K562 (cell line): ENCODE results near the gene MDFIC. TPM values are rescaled to one million over a fixed set of nuclear protein-coding genes. Genes with fewer than 3 reads are reported as not detected.

Source experiments
- ATAC-seq: fragments of 200-7000 bp; cut with Tn5 transposase; 3 replicates; pipeline ENCODE4 v1.9.1; 2020; ENCODE audit warnings: moderate library complexity
- BruUV-seq: library from RNA; stranded (reverse); fragments of 400-500 nt; replicated peaks from 2 replicates; lab custom pipeline; 2021; lab: Mats Ljungman, UMichigan
- CTCF ChIA-PET: fragments of 300-600 bp; formaldehyde crosslinking; extraction: SDS; loops from one replicate; lab custom pipeline; 2021; ENCODE audit warnings: low intra/inter-chr PET ratio; lab: Yijun Ruan, JAX
- POLR2A ChIA-PET: fragments of 300-600, 350-650 bp; sonication (Branson Sonifier 250); formaldehyde crosslinking; extraction: SDS; loops from one replicate; lab custom pipeline; 2021; ENCODE audit warnings: antibody characterized with exemption, inconsistent platforms; lab: Yijun Ruan, JAX
- DNase-seq, 4 experiments: peaks; one replicate each; pipeline versions ENCODE4 v3.0.0 to v3.0.0-alpha.2; 2011 to 2018; ENCODE audit warnings: low spot score in 3 of 4, mixed read lengths in 3 of 4; ENCODE audit errors: extremely low read depth in 1 of 4
- FAIRE-seq: peaks from 2 replicates; lab custom pipeline; 2011; peaks lifted over from hg19 to GRCh38; lab: Jason Lieb, UNC
- H2AFZ ChIP-seq: 2 replicates; pipeline ENCODE4 v1.6.0; 2011; ENCODE audit warnings: low read depth, low read length, control low read depth, inconsistent platforms
- H3K27ac ChIP-seq: fragments of 200-600 bp; 3 replicates; pipeline ENCODE4 v1.8.0; 2011; ENCODE audit warnings: low read depth, mild to moderate bottlenecking, control low read depth, inconsistent platforms, low read length, moderate library complexity, mixed read lengths; ENCODE audit errors: extremely low read depth
- H3K27me3 ChIP-seq, 2 experiments: fragments of 300-600 bp in 1 of 2; 2 replicates in 1 of 2; 3 replicates in 1 of 2; pipeline versions ENCODE4 v1.6.0 to v1.8.0; 2011; ENCODE audit warnings: inconsistent platforms in 2 of 2, low read length in 2 of 2, mild to moderate bottlenecking in 1 of 2, mixed read lengths in 1 of 2, moderate library complexity in 1 of 2; ENCODE audit not compliant: control insufficient read depth in 2 of 2, insufficient read depth in 2 of 2
- H3K36me3 ChIP-seq: fragments of 300-600 bp; 3 replicates; pipeline ENCODE4 v1.8.0; 2011; ENCODE audit warnings: mild to moderate bottlenecking, low read length, inconsistent platforms; ENCODE audit not compliant: control insufficient read depth, insufficient read depth
- H3K4me1 ChIP-seq, 2 experiments: fragments of 200-600 bp in 1 of 2; replicated peaks in 1 of 2; 2 replicates in 1 of 2; 3 replicates in 1 of 2; pipeline versions ENCODE4 v1.5.1 to v1.8.0; 2011; ENCODE audit warnings: inconsistent platforms in 2 of 2, low read length in 2 of 2, mild to moderate bottlenecking in 1 of 2, mixed read lengths in 1 of 2, moderate library complexity in 1 of 2; ENCODE audit not compliant: control insufficient read depth in 2 of 2, insufficient read depth in 2 of 2
- H3K4me2 ChIP-seq: 2 replicates; pipeline ENCODE4 v1.6.1; 2011; ENCODE audit warnings: low read length, control low read depth, inconsistent platforms, mixed read lengths; ENCODE audit not compliant: insufficient read depth
- H3K4me3 ChIP-seq: fragments of 200-600 bp; sonication (generic), shearing (Covaris generic); 2 replicates; pipeline ENCODE4 v1.5.1; 2016; ENCODE audit warnings: control low read depth, inconsistent platforms
- H3K79me2 ChIP-seq: fragments of 200-600 bp; 3 replicates; pipeline ENCODE4 v1.8.0; 2011; ENCODE audit warnings: low read length, inconsistent platforms; ENCODE audit not compliant: control insufficient read depth, insufficient read depth
- H3K9ac ChIP-seq, 2 experiments: 2 replicates each; pipeline versions ENCODE4 v1.6.0 to v1.6.1; 2011; ENCODE audit warnings: low read depth in 2 of 2, low read length in 2 of 2, control low read depth in 1 of 2, inconsistent platforms in 1 of 2, mild to moderate bottlenecking in 1 of 2, mixed read lengths in 1 of 2; ENCODE audit not compliant: insufficient read depth in 1 of 2
- H3K9me1 ChIP-seq: one replicate; pipeline ENCODE4 v1.6.0; 2011; ENCODE audit warnings: inconsistent platforms, mild to moderate bottlenecking, low read length, moderate library complexity; ENCODE audit not compliant: control insufficient read depth, insufficient read depth
- H3K9me3 ChIP-seq: replicated peaks from 2 replicates; pipeline ENCODE4 v1.5.1; 2011; ENCODE audit warnings: low read depth, low read length, inconsistent platforms; ENCODE audit not compliant: control insufficient read depth, insufficient read depth
- H4K20me1 ChIP-seq: replicated peaks from 2 replicates; pipeline ENCODE4 v1.6.1; 2011; ENCODE audit warnings: low read length, inconsistent platforms, mixed read lengths; ENCODE audit not compliant: control insufficient read depth, insufficient read depth
- EHMT2 ChIP-seq: fragments of 450-650 bp; IDR thresholded peaks from 2 replicates; pipeline ENCODE4 v1.6.1; 2018; ENCODE audit warnings: antibody characterized with exemption
- HES1 ChIP-seq: fragments of 450-650 bp; IDR thresholded peaks from 2 replicates; pipeline ENCODE4 v1.6.1; 2016; ENCODE audit warnings: low read depth, mild to moderate bottlenecking, moderate library complexity
- MYBL2 ChIP-seq, 2 experiments: fragments of 450-650 bp in 1 of 2; sonication (generic) in 1 of 2; formaldehyde crosslinking in 1 of 2; IDR thresholded peaks; 2 replicates each; pipeline versions ENCODE4 v1.6.1 to v1.8.1; 2017 to 2022; ENCODE audit warnings: borderline replicate concordance in 1 of 2, inconsistent platforms in 1 of 2, low read depth in 1 of 2, mild to moderate bottlenecking in 1 of 2, missing genetic modification reagents in 1 of 2, moderate library complexity in 1 of 2
- TBP ChIP-seq: optimal IDR thresholded peaks from 2 replicates; pipeline ENCODE3; 2011; ENCODE audit warnings: low read depth, low read length, improper control_type of control experiment
- ZNF197 ChIP-seq: fragments of 200-800 bp; sonication (Bioruptor generic); IDR thresholded peaks from 2 replicates; pipeline ENCODE4 v1.6.1; 2016; ENCODE audit warnings: low read depth, missing genetic modification characterization, missing compliant biosample characterization
- ZNF407 ChIP-seq: fragments of 450-650 bp; IDR thresholded peaks from 2 replicates; pipeline ENCODE4 v1.6.1; 2016; ENCODE audit warnings: low read depth
- WGBS: fragments of 100-300 bp; shearing (Covaris generic); methylation state at CpG from one replicate; pipeline ENCODE4 v1.1.6; 2016; ENCODE audit warnings: low coverage, mixed read lengths; ENCODE audit not compliant: insufficient coverage; ENCODE audit errors: missing lambda C conversion rate; 5-methylcytosine and 5-hydroxymethylcytosine counted together
- in situ Hi-C: fragments of 300-500 bp; cut with MboI; formaldehyde crosslinking; loops from 4 replicates; pipeline ENCODE4 v1.15.0; 2018; ENCODE audit warnings: inconsistent platforms, mixed read lengths
- intact Hi-C: fragments of 100-400 bp; cut with micrococcal nuclease; formaldehyde crosslinking; loops from 2 replicates; pipeline ENCODE4 v1.14.2; 2022
- polyA plus RNA-seq, 8 experiments: library from polyadenylated mRNA; depleted of rRNA in 4 of 8; stranded (reverse) in 5 of 8; unstranded in 3 of 8; fragments of >200 nt; fragmentation: Nextera tagmentation in 2 of 8; fragmentation: Illumina TruSeq in 1 of 8; extraction: Ambion mirVana in 2 of 8; extraction: Trizol in 1 of 8; gene quantifications; 2 replicates each; pipeline versions ENCODE4 v1.2.1 to v1.2.3, GENCODE V29; 2011 to 2014; ENCODE audit warnings: inconsistent platforms in 1 of 8, missing spikeins in 1 of 8
- total RNA-seq, 7 experiments: library from RNA; depleted of rRNA in 6 of 7; stranded (reverse); fragments of >200 nt in 6 of 7; fragmentation: Illumina TruSeq in 2 of 7; extraction: Trizol in 2 of 7; gene quantifications; 2 replicates each; pipeline versions ENCODE4 v1.2.1 to v1.2.3, GENCODE V29; 2011 to 2021; ENCODE audit warnings: low replicate concordance in 1 of 7

MDFIC gene
- total and polyA plus RNA-seq, 9 of the 15 experiments (the other 6 are each of a cell fraction or from before 2014, with no cell fraction given), result 0.13 to 0.24 TPM; not detected in 7

GRCh38 chr7:114919587-114919986 is 2.3 kb upstream of the MDFIC start:
- 0% methylated on average over 3 of the region's 3 CpGs for whole genome bisulfite sequencing
- CTCF ChIA-PET, result no interaction called here
- H3K4me1 ChIP-seq, result peaks cover 0 to 6% of the 10 kb centered on the region in 2 experiments; a peak in 1 of 5 replicates

GRCh38 chr7:114921631-114922025 is 266 bp upstream of the MDFIC start:
- no peaks in the 10 kb centered on the region for H4K20me1 ChIP-seq
- no peak overlapping the region for H2AFZ ChIP-seq
- no peak overlapping the region for H3K4me2 ChIP-seq
- ATAC-seq (no peak), DNase-seq (no peak), FAIRE-seq (no peak)
- intact Hi-C loops (no loop called here), in situ Hi-C loops (no loop called here)
- WGBS, result 2% methylated on average over 15 of the region's 15 CpGs
- ChIA-PET CTCF (interaction anchor here (0.6 kb wide), 1 partner anchor 160 kb away, joined by 3 read pairs; no protein-coding TSS in a partner anchor), POLR2A (no interaction called here)
- no peak overlapping the region for H3K9ac ChIP-seq
- H3K9me1 ChIP-seq, result no peaks in the 10 kb centered on the region
- H3K9me3 ChIP-seq, result no peaks in the 10 kb centered on the region
- no peaks in the 10 kb centered on the region; a peak in 1 of 5 replicates for H3K27me3 ChIP-seq
- H3K79me2 ChIP-seq, result no peaks in the 10 kb centered on the region
- H3K4me1 ChIP-seq, result peaks cover 0 to 6% of the 10 kb centered on the region in 2 experiments; a peak in 1 of 5 replicates
- no TSS peak for BruUV-seq
- H3K4me3 ChIP-seq, result no peak overlapping the region
- H3K27ac ChIP-seq, result no peak overlapping the region
- no peaks in the 10 kb centered on the region for H3K36me3 ChIP-seq
- no peak for TF ChIP-seq MYBL2 (IDR thresholded peaks at IDR 0.05; ENCODE audit: low read depth)
- TF ChIP-seq MYBL2 (CRISPR knock-in tag; IDR thresholded peaks at IDR 0.05; ENCODE audit: borderline replicate concordance), result no peak
- TF ChIP-seq TBP, result no peak
- TF ChIP-seq EHMT2, result no peak
- TF ChIP-seq ZNF407, result no peak

More at GRCh38 chr7:114919587-114919986, 2.3 kb upstream of the MDFIC start:
- intact Hi-C loops, result no loop called here
- BruUV-seq, result no TSS peak
- in situ Hi-C loops, result no loop called here
- Histone ChIP-seq H3K9me3 (no peaks in the 10 kb centered on the region; the same call in 1 of the 2 replicates), H3K4me3 (no peak overlapping the region), H3K27ac (no peak overlapping the region), H2AFZ (no peak overlapping the region), H3K4me2 (no peak overlapping the region), H4K20me1 (no peaks in the 10 kb centered on the region), H3K9me1 (no peaks in the 10 kb centered on the region), H3K36me3 (no peaks in the 10 kb centered on the region), H3K79me2 (no peaks in the 10 kb centered on the region), H3K9ac (no peak overlapping the region), H3K27me3 (no peaks in the 10 kb centered on the region; a peak in 1 of 5 replicates)
- DNase-seq (no peak), FAIRE-seq (no peak), ATAC-seq (no peak)
- no peak for TF ChIP-seq HES1
- TF ChIP-seq ZNF197 (CRISPR knock-in tag), result no peak
- POLR2A ChIA-PET, result no interaction called here
